Retina (tissue), 1 donor: ENCODE measurements around the gene PRUNE1.

Experiments
- DNase-seq: peaks from one replicate; pipeline ENCODE4 v3.0.0-alpha.2; 2016

Gene PRUNE1

GRCh38 chr1:151054971-151055547 lies 46.8 kb downstream of the PRUNE1 start:
- no peak for DNase-seq

- no peak for DNase-seq
Observed at GRCh38 chr1:151055581-151055980, 47.3 kb downstream of the PRUNE1 start.

DNA sequence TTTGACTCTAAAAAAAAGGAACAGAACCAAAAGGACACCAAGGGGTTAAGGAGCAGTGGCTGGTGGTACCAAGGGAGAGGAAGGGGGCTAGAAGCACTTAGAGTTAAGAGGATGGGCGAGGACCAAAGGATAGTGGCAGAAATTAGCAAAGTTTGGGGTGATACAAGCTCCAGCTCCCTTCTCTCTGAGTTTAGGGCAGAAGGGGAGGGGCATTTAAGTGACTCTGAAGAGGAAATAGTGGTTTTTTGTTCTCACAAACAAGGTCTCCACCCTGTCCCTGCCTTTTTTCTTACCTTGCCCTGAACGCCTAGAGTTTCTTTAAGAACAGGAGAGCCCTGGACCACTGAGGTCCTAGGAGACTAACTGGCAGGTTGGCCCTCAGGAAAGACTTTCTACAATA lies 47.9 kb downstream of the PRUNE1 start:
- DNase-seq: no peak

GRCh38 chr1:151058692-151059091 lies 50.4 kb downstream of the PRUNE1 start:
- DNase-seq: peak; percentile 77

- peak; percentile 94 for DNase-seq
Observed at GRCh38 chr1:151059109-151060006, 51.1 kb downstream of the PRUNE1 start, which contains the start of gene CDC42SE1. Gene CDC42SE1 (minus strand): TSS chr1:151059622. CDS start chr1:151055730, 3,892 bp downstream.

- peak; percentile 91 for DNase-seq
Observed at GRCh38 chr1:151060007-151060656, 51.9 kb downstream of the PRUNE1 start, which contains the start of gene MLLT11. Gene MLLT11 (plus strand): TSS chr1:151060397. CDS start chr1:151067225, 6,828 bp downstream.

DNA sequence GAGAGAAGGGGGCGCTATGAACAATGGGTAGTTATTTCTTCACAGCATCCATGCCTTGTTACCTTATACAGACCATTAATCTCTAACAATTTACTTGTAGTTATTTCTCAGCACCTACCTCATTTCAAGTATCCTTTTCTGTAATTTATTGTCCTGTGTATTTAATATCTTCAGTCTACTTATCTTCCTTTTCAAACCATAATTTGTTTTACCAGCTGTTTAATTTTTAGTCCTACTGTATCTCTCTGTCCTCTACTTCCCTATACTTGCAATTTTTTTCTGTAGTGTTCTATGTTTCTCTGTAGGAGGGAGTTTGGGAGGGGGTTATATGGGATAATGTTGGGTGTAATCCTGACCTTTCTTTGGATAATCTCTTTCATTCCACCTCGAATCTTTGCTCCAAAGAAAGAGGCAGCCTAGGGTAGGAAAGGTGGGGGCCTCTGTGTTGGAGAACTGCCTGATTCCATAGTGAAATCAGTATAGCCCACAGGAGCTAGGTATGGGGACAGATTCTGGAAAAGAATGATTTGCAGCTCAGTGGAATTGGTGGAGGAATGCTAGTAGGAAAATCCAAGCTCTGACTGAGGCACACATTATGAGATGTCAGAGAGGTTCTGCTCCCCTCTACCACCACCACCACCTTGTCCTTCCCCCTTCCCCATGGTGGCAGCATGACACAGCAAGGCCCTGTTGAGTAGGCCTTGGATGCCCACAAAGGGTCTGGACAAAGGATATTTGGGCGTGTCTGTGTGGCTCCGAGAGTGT lies 52.6 kb downstream of the PRUNE1 start:
- DNase-seq: peak; percentile 65

- peak; percentile 12 for DNase-seq
Observed at GRCh38 chr1:151061704-151062103, 53.5 kb downstream of the PRUNE1 start.

- no peak for DNase-seq
Observed at GRCh38 chr1:151062741-151063371, 54.6 kb downstream of the PRUNE1 start.

DNA sequence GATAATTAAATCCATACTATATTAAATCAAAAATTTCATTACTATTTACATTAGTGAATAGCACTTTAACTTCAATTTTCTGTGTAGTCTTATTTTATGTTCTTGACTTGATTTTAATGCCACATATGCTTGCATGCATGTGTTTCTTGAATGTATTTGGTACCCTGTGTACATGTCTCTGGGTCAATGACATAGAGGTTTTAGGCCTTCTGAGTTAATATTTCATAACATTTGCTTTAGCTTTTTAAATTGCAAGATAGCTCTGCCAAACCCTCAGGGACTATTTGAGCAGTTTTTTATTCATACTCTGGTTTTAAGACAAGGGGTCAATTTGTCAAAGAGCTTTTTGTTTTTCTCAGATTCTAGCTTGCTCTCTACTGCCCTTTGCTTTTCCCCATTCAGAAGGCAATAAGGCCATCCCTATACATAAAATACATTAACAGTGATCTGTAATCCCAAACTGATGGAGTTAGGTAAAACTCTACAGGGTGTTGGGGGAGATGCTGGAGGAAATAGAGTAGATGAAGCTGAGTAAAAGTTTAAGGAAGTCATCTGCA lies 56.9 kb downstream of the PRUNE1 start:
- no peak for DNase-seq

DNA sequence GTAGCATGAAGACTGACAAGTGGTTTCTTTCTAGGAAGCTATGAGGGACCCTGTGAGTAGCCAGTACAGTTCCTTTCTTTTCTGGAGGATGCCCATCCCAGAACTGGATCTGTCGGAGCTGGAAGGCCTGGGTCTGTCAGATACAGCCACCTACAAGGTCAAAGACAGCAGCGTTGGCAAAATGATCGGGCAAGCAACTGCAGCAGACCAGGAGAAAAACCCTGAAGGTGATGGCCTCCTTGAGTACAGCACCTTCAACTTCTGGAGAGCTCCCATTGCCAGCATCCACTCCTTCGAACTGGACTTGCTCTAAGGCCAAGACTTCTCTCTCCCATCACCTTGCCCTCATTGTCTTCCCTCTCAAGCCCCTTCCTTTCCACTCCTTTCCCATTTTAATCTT lies 58.9 kb downstream of the PRUNE1 start:
- DNase-seq: no peak

- no peak for DNase-seq
Observed at GRCh38 chr1:151069103-151069486, 60.8 kb downstream of the PRUNE1 start.

DNA sequence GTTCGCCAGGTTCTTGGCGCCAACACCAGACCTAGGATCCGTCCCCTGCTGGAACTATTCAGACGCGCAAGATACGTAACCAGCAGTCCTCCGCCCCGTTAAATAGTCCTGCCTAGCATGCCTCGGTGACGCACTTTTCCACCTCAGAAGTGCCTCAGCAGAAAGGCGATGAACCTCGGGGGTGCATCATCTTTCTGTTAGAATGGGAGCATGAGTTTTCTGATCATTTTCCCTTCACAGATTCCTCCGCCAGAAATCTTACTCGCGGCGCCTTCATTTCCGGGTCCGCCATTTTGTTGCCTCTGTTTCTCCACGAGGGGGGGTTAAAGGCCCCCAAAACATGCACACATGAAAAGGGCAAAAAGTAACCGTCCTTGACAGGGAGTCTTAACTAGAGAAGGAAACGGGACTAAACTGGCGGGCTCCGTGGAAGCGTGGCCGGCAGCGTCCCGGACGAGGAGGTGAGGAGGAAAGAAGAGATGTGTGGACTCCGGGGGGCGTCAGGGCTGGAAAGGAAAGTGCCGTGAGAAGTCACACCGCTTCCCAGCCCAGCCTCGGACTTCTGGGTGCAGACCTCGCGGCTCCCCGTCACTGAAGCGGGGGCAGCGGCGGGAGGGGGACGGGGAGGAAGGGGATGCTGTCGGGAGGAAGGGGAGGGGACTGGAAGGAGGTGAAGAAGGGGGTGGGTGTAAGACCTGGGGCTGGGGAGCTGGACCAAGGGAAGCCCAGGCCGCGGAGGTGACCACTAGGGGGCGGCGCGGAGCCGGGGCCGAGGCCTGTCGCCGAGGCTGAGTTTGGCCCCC lies 62.4 kb downstream of the PRUNE1 start, which contains the start of gene GABPB2:
Gene GABPB2 (plus strand): TSS at position 288 of the 803 bp plus-strand sequence. CDS start 17,429 bp downstream, outside the sequence.
- peak; percentile 95 for DNase-seq

- DNase-seq: no peak
Observed at GRCh38 chr1:151072224-151072623, 64.0 kb downstream of the PRUNE1 start.
